Astrocyte of the cerebellum (primary cell): ENCODE measurements around the gene TUBGCP6.
A peak's percentile ranks its signal among the peaks of the same experiment; 100 is the strongest.

ENCODE experiments used
- DNase-seq: peaks from one replicate; pipeline ENCODE4 v3.0.0-alpha.2; 2011; ENCODE audit warnings: low read depth
- H3K4me3 ChIP-seq: 2 replicates; pipeline ENCODE4 v1.5.1; 2011; ENCODE audit warnings: mild to moderate bottlenecking, low read depth, low read length, moderate library complexity
- in situ Hi-C: cut with HindIII; loops from 2 replicates; pipeline ENCODE4 v1.10.0; 2017; ENCODE audit warnings: low sequenced_read_pairs
- TF ChIP-seq, protein P1 (sequence below): IDR thresholded peaks from 2 replicates; pipeline ENCODE4 v1.5.1; 2012; ENCODE audit warnings: low read length, low read depth, moderate library complexity, mild to moderate bottlenecking; ENCODE audit errors: missing control alignments

The TUBGCP6 gene

DNA sequence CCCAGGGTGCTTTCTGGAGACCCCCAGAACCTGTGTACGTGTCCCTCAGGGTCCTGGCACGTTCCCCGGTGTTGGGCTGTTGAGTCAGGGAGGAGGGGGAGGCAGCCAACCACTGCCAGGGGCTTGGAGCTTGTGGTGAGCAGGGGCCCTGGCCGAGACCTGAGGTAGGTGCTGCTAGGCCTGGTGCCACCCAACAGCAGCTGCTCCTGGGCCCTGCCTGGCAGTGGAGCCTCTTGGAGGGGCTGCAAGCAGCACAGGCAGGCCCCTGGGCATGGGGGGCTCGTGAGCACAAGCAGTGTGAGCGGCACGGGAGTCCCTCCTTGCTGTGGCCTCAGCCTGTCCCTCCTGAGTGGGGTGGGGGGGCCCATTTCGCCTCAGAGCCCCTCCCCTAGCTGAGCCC, 51.2 kb downstream of the TUBGCP6 start:
- H3K4me3 ChIP-seq: no peak overlapping the region
- in situ Hi-C loops: no loop called here
- TF ChIP-seq, protein P1, sequence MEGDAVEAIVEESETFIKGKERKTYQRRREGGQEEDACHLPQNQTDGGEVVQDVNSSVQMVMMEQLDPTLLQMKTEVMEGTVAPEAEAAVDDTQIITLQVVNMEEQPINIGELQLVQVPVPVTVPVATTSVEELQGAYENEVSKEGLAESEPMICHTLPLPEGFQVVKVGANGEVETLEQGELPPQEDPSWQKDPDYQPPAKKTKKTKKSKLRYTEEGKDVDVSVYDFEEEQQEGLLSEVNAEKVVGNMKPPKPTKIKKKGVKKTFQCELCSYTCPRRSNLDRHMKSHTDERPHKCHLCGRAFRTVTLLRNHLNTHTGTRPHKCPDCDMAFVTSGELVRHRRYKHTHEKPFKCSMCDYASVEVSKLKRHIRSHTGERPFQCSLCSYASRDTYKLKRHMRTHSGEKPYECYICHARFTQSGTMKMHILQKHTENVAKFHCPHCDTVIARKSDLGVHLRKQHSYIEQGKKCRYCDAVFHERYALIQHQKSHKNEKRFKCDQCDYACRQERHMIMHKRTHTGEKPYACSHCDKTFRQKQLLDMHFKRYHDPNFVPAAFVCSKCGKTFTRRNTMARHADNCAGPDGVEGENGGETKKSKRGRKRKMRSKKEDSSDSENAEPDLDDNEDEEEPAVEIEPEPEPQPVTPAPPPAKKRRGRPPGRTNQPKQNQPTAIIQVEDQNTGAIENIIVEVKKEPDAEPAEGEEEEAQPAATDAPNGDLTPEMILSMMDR: no peak
- DNase-seq: no peak

DNA sequence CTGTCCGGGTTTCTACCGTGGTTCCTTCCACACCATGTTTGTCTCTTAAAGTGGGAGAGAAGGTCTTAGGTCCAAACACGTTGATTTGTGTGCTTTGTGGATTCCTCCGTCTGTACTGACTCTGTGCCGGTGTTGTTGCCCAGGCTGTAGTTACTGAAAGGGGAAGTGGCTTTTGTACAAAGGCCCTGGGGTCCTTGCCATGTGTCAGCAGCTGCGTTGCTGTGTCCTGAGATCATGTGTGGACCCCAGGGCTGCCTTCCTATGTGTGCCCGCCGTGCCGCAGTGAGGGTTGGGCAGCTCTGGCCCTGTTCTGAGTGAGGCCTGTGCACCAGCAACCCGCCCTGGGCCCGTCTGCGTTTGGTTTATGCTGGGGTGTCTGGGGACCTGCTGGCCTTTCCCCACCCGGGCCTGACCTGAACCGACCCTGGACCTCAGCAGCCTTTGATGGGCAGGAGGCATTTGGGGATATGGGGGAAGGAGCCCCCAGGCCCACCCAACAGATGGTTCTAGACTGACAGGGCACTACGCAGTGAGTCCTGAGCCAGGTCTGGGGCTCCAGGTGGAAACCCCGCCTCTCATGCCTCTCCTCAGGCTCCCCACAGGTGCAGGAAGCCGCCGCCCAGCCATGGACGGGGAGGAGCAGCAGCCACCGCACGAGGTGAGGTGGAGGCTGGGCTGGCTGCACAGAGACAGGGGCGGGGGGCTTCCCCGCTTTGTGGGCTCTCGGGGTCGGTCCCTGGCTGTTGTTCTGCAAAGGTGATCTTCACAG, 52.2 kb downstream of the TUBGCP6 start:
- no peak overlapping the region for H3K4me3 ChIP-seq
- TF ChIP-seq, protein P1: no peak
- DNase-seq: no peak
- in situ Hi-C loops: no loop called here

DNA sequence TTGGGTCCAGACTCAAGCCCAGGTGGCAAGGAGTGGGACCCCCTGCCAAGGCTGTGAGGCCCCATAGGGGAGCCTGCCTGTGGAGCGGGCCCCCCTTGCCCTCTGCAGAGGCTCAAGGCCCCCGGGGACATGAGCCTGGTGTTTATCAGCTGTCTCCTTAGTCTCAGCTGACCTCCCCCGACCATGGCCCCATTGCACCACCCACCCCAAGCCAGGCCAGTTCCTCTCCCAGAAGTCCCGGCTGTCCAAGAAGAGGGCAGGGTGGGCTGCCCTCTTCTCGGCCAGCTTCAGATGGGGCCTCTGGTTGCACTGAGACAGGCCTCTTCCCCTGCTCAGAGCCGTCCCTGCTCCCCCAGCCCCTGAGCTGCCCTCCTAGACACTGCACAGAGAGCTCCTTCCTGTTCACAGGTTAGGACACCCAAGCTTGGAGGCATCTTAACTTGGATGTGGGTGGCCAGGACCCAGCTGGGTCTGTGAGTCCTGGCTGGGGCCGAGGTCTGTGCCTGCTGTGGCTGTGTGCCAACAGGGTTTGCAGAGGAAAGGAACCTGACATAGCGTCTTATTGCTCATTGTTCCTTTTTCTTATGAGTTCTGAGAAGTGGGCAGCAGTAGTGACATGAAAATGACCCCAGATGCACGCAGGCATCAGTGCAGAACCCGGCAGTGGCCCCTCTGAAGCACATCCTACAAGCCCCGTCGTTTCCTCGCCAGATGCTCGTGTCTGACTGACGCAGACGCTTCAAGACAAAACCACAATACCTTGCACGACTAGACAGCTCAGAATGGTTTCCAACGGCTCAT, 53.7 kb downstream of the TUBGCP6 start:
- peak overlapping the region; percentile 31 for H3K4me3 ChIP-seq
- TF ChIP-seq, protein P1: no peak
- in situ Hi-C loops: no loop called here
- DNase-seq: no peak

DNA sequence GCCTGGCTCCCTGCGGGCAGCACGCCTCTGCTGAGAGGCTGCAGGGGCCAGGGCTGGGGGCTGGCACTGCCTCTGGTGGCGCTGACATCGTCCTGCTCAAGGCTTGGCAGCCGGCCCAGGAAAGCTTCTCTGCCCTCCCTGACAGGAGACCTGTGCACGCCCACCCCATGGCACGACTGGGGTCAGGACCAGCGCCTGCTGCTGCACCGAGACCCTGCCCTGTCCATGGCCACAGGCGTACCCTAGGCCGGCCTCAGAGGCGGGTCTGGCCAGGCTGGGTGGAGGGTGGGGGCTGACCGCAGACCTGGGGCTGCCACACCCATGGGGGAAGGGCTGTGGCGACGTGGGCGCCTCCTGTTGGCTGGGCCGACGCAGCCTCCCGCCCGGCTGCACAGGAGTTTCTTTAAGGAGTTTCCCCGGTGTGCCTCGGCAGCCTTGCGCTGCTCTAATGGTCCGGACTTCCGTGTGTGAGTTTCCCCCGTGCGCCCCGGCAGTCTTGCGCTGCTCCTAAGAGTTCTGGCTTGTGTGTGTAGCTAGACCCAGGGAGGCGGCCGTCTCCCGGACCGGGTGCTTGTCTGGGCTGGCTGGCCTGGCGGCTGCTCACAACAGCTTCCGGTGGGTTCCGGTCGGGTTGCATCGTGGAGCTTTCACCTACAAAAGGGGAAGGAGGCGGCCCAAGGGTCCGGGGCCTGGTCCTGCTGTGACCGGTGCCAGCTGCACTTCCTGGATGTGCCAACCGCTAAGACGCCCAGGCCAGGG, 54.5 kb downstream of the TUBGCP6 start:
- H3K4me3 ChIP-seq: peak overlapping the region; percentile 31
- no peak for DNase-seq
- TF ChIP-seq, protein P1: peak; percentile 43
- in situ Hi-C loops: no loop called here

DNA sequence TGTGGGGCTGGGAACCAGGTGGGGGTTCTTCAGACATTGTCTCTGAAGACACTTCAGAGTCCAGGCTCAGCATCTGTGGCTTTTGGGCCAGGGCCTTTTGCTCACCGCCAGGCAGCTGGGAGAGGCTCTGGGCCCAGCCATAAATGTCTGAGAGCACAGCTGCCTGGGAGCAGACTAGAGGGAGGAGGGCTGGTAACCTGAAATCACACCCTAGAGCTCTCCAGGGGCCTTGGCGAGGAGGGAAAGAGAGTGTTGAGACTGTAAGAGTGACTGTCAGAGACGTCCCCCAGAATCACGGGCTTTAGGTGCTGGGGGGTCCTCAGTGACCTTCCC, 55.0 kb downstream of the TUBGCP6 start:
- in situ Hi-C loops: no loop called here
- TF ChIP-seq, protein P1: no peak
- DNase-seq: no peak
- H3K4me3 ChIP-seq: peak overlapping the region; percentile 31

DNA sequence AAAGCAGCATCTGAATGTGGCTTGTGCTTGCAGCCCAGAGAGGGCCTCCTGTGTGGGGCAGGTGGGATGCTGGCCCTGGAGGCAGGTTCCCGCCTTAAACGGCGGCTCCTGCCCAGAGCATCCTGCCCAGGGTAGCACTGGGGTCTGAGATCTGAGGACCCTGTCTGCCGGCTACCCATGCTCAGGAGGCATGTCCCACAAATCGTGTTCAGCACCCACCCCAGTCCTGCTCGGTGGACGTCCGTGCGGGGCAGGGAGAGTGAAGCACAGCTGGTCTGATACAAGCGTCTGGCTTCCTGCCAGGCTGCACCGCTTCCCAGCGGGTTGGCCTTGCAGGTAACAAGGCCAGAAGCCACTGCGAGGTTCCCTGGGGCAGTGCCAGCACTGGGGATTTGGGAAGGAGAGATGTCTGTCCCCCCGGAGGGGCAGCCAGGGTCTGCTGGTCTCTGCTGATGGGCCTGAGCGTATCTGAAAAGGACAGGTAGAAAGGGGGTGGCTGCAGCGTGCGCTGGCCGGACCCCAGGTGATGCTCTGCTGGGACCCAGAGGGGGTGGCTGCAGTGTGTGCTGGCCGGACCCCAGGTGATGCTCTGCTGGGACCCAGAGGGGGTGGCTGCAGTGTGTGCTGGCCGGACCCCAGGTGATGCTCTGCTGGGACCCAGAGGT, 55.5 kb downstream of the TUBGCP6 start:
- H3K4me3 ChIP-seq: no peak overlapping the region
- in situ Hi-C loops: no loop called here
- DNase-seq: no peak
- TF ChIP-seq, protein P1: no peak
